Trophoblast cell (in vitro differentiated cells and primary cell): ENCODE measurements around the gene GALNT14.

Experiments used
- DNase-seq, 2 donors: peaks; one replicate each; pipeline ENCODE4 v3.0.0-alpha.2; 2016
- H2AFZ ChIP-seq: 2 replicates; pipeline ENCODE4 v1.6.1; 2013; ENCODE audit warnings: low read length, moderate library complexity, mild to moderate bottlenecking; ENCODE audit not compliant: insufficient read depth, poor library complexity
- H2AK5ac ChIP-seq: 2 replicates; pipeline ENCODE4 v1.6.1; 2013; ENCODE audit warnings: mild to moderate bottlenecking, low read length
- H2BK120ac ChIP-seq: 2 replicates; pipeline ENCODE4 v1.6.1; 2013; ENCODE audit warnings: low read length, mild to moderate bottlenecking, moderate library complexity; ENCODE audit not compliant: insufficient read depth, poor library complexity
- H2BK12ac ChIP-seq: 2 replicates; pipeline ENCODE4 v1.6.1; 2013; ENCODE audit warnings: mild to moderate bottlenecking, low read length, moderate library complexity
- H2BK5ac ChIP-seq: 2 replicates; pipeline ENCODE4 v1.6.1; 2013; ENCODE audit warnings: low read length, low read depth, moderate library complexity, mild to moderate bottlenecking; ENCODE audit not compliant: poor library complexity
- H3K14ac ChIP-seq: 2 replicates; pipeline ENCODE4 v1.6.1; 2013; ENCODE audit warnings: mild to moderate bottlenecking, low read length
- H3K18ac ChIP-seq: 2 replicates; pipeline ENCODE4 v1.6.1; 2013; ENCODE audit warnings: mild to moderate bottlenecking, low read length
- H3K23ac ChIP-seq: 2 replicates; pipeline ENCODE4 v1.6.1; 2013; ENCODE audit warnings: low read length
- H3K27ac ChIP-seq: 2 replicates; pipeline ENCODE4 v1.5.1; 2013; ENCODE audit warnings: low read depth, mild to moderate bottlenecking, inconsistent platforms, low read length, moderate library complexity
- H3K27me3 ChIP-seq: 2 replicates; pipeline ENCODE4 v1.6.1; 2013; ENCODE audit warnings: inconsistent platforms, mild to moderate bottlenecking, low read length, moderate library complexity; ENCODE audit not compliant: insufficient read depth
- H3K36me3 ChIP-seq, 2 experiments: 1 replicate in 1 of 2; 2 replicates in 1 of 2; pipeline ENCODE4 v1.6.1; 2013; ENCODE audit warnings: low read length in 2 of 2, mild to moderate bottlenecking in 2 of 2, moderate library complexity in 1 of 2; ENCODE audit not compliant: insufficient read depth in 2 of 2, control insufficient read depth in 1 of 2
- H3K4ac ChIP-seq: 2 replicates; pipeline ENCODE4 v1.6.1; 2013; ENCODE audit warnings: low read depth, mild to moderate bottlenecking, low read length, moderate library complexity
- H3K4me1 ChIP-seq, 2 experiments: 1 replicate in 1 of 2; 2 replicates in 1 of 2; pipeline ENCODE4 v1.6.1; 2013; ENCODE audit warnings: low read length in 2 of 2, mild to moderate bottlenecking in 2 of 2, moderate library complexity in 1 of 2; ENCODE audit not compliant: insufficient read depth in 2 of 2, control insufficient read depth in 1 of 2
- H3K4me2 ChIP-seq: 2 replicates; pipeline ENCODE4 v1.6.1; 2013; ENCODE audit warnings: inconsistent platforms, mild to moderate bottlenecking, low read length, moderate library complexity
- H3K4me3 ChIP-seq: 2 replicates; pipeline ENCODE4 v1.5.1; 2013; ENCODE audit warnings: mild to moderate bottlenecking, low read depth, low read length, inconsistent platforms
- H3K79me1 ChIP-seq: one replicate; pipeline ENCODE4 v1.6.1; 2013; ENCODE audit warnings: low read length
- H3K79me2 ChIP-seq: 2 replicates; pipeline ENCODE4 v1.6.1; 2013; ENCODE audit warnings: low read length, mild to moderate bottlenecking; ENCODE audit not compliant: control insufficient read depth, insufficient read depth, poor library complexity
- H3K9ac ChIP-seq: 2 replicates; pipeline ENCODE4 v1.6.1; 2013; ENCODE audit warnings: mild to moderate bottlenecking, low read length
- H3K9me3 ChIP-seq: 2 replicates; pipeline ENCODE4 v1.6.1; 2013; ENCODE audit warnings: low read depth, mild to moderate bottlenecking, control low read depth, inconsistent platforms, low read length; ENCODE audit not compliant: insufficient read depth
- H4K12ac ChIP-seq: 2 replicates; pipeline ENCODE4 v1.6.1; 2013; ENCODE audit warnings: low read depth, mild to moderate bottlenecking, low read length, moderate library complexity
- H4K8ac ChIP-seq: 2 replicates; pipeline ENCODE4 v1.6.1; 2013; ENCODE audit warnings: low read depth, mild to moderate bottlenecking, low read length, moderate library complexity
- H4K91ac ChIP-seq: one replicate; pipeline ENCODE4 v1.6.1; 2013; ENCODE audit warnings: low read depth, mild to moderate bottlenecking, low read length, moderate library complexity
- WGBS: extraction: QIAGEN DNeasy Blood & Tissue Kit; methylation state at CpG from one replicate; pipeline ENCODE4 v1.1.7; 2013; ENCODE audit warnings: missing lambda C conversion rate; ENCODE audit not compliant: insufficient read length, insufficient coverage; ENCODE audit errors: extremely low coverage; 5-methylcytosine and 5-hydroxymethylcytosine counted together

Gene GALNT14

GRCh38 chr2:31081492-31081891 lies 56.7 kb downstream of the GALNT14 start:
- Histone ChIP-seq H3K9me3 (no peaks in the 10 kb centered on the region), H3K18ac (no peak overlapping the region), H2AK5ac (no peak overlapping the region), H2BK5ac (no peak overlapping the region), H3K4me3 (no peak overlapping the region), H3K36me3 (no peaks in the 10 kb centered on the region), H3K27me3 (no peaks in the 10 kb centered on the region), H2BK120ac (no peak overlapping the region), H4K12ac (no peak overlapping the region), H3K4ac (no peak overlapping the region), H3K9ac (no peak overlapping the region), H4K91ac (no peak overlapping the region), H3K23ac (no peak overlapping the region), H2AFZ (no peak overlapping the region), H4K8ac (no peak overlapping the region), H3K4me2 (no peak overlapping the region), H2BK12ac (no peak overlapping the region), H3K79me2 (no peaks in the 10 kb centered on the region), H3K27ac (no peak overlapping the region), H3K14ac (no peak overlapping the region), H3K4me1 (no peaks in the 10 kb centered on the region), H3K79me1 (no peaks in the 10 kb centered on the region)
- DNase-seq = no peak
- no CpG with 5 or more reads among the region's 2 CpGs for WGBS

DNA sequence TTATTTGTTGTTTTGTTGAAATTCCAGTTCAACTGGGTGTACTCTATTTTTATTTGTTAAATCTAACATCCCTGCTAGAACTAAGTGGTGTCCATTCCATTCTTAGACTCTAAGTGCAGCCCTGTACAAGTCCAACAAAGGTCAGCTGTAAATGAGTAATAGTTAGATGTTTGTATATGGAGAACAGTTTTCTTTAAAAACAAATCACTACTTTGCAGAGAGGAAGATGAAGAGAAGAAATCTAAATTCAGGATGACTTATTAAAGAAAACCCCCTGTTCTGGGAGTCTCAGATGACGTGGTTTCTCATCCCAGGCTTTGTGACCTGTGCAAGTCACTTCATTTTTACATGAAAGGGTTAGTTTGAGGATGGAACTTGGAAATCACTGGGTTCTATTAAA lies 57.9 kb downstream of the GALNT14 start:
- Histone ChIP-seq H3K23ac (no peak overlapping the region), H3K18ac (no peak overlapping the region), H3K4me3 (no peak overlapping the region), H3K4me1 (no peaks in the 10 kb centered on the region), H2AFZ (no peak overlapping the region), H3K4me2 (no peak overlapping the region), H3K79me2 (no peaks in the 10 kb centered on the region), H3K4ac (no peak overlapping the region), H4K12ac (no peak overlapping the region), H3K79me1 (no peaks in the 10 kb centered on the region), H3K27ac (no peak overlapping the region), H2AK5ac (no peak overlapping the region), H2BK120ac (no peak overlapping the region), H4K91ac (no peak overlapping the region), H3K9me3 (no peaks in the 10 kb centered on the region), H2BK12ac (no peak overlapping the region), H3K14ac (no peak overlapping the region), H3K9ac (no peak overlapping the region), H3K27me3 (no peaks in the 10 kb centered on the region), H3K36me3 (no peaks in the 10 kb centered on the region), H2BK5ac (no peak overlapping the region), H4K8ac (no peak overlapping the region)
- no CpG with 5 or more reads among the region's 1 CpG for WGBS
- DNase-seq = no peak

DNA sequence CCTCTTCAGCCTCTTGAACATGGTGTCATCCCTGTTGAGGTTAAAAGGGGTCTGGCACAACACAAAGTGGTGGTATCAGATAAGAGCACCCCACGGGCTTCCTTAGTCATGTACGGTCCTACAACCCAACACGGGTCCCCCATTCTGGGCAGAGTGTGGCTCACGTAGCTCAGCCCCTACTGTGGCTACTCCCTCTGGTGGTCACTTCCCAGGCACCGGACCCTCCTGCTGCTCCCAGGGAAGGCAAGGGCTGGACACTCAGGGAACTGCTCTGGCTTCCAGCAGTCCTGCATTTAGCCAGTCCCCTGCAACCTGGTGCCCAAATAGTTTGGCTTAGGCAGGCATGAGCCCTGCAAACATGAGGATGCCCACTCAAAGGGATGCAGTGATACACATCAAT lies 58.6 kb downstream of the GALNT14 start:
- no CpG with 5 or more reads among the region's 5 CpGs for whole genome bisulfite sequencing
- H2AFZ ChIP-seq = no peak overlapping the region
- H2BK12ac ChIP-seq = no peak overlapping the region
- no peak overlapping the region for H3K14ac ChIP-seq
- no peaks in the 10 kb centered on the region for H3K4me1 ChIP-seq
- H2AK5ac ChIP-seq = no peak overlapping the region
- H3K9me3 ChIP-seq = no peaks in the 10 kb centered on the region
- no peak overlapping the region for H4K91ac ChIP-seq
- no peak overlapping the region for H3K18ac ChIP-seq
- H4K8ac ChIP-seq = no peak overlapping the region
- no peak overlapping the region for H3K27ac ChIP-seq
- H3K36me3 ChIP-seq = no peaks in the 10 kb centered on the region
- H3K4ac ChIP-seq = no peak overlapping the region
- no peaks in the 10 kb centered on the region for H3K27me3 ChIP-seq
- no peaks in the 10 kb centered on the region for H3K79me2 ChIP-seq
- H3K79me1 ChIP-seq = no peaks in the 10 kb centered on the region
- no peak overlapping the region for H3K4me2 ChIP-seq
- H3K9ac ChIP-seq = no peak overlapping the region
- H4K12ac ChIP-seq = no peak overlapping the region
- H2BK120ac ChIP-seq = no peak overlapping the region
- H2BK5ac ChIP-seq = no peak overlapping the region
- no peak overlapping the region for H3K4me3 ChIP-seq
- H3K23ac ChIP-seq = no peak overlapping the region
- DNase-seq = no peak

DNA sequence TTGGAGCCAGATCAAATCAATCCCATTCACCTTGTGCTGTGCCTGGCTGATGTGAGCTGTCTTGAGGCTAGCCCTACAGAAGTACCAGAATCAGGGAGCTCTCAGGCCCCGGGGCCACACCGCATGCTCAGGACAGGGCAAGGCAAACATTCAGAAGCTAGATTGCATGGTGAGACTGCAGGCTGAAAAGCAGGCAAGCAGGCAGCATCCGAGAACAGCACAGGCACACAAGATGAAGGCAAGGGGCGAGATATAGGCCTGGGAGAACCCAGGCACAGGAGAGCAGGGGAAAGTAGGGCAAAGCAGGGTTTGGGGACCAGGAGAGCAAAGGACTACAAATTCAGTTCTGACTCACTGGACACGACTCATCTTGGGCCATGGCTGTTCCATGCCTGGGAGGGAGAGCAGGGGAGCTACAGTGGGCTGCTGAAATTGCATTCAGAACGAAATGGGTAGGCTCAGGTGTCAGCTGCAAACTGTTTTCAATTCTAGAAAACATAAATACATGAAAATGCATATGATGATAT lies 59.6 kb downstream of the GALNT14 start:
- H3K4me2 ChIP-seq = no peak overlapping the region
- no peak overlapping the region for H2BK5ac ChIP-seq
- WGBS = no CpG with 5 or more reads among the region's 6 CpGs

More for the DNA sequence above, 59.6 kb downstream of the GALNT14 start:
- H2AK5ac ChIP-seq = no peak overlapping the region
- H2BK12ac ChIP-seq = no peak overlapping the region
- H2AFZ ChIP-seq = no peak overlapping the region
- no peaks in the 10 kb centered on the region for H3K79me1 ChIP-seq
- H3K9me3 ChIP-seq = no peaks in the 10 kb centered on the region
- no peak overlapping the region for H3K4me3 ChIP-seq
- H3K14ac ChIP-seq = no peak overlapping the region
- no peak overlapping the region for H3K4ac ChIP-seq
- H4K91ac ChIP-seq = no peak overlapping the region
- H3K18ac ChIP-seq = no peak overlapping the region
- H3K27me3 ChIP-seq = no peaks in the 10 kb centered on the region
- no peaks in the 10 kb centered on the region for H3K79me2 ChIP-seq
- H3K4me1 ChIP-seq = no peaks in the 10 kb centered on the region
- DNase-seq = no peak
- no peaks in the 10 kb centered on the region for H3K36me3 ChIP-seq
- H3K27ac ChIP-seq = no peak overlapping the region
- H4K8ac ChIP-seq = no peak overlapping the region
- H3K9ac ChIP-seq = peak overlapping the region; percentile 11
- no peak overlapping the region for H3K23ac ChIP-seq
- H4K12ac ChIP-seq = no peak overlapping the region
- no peak overlapping the region for H2BK120ac ChIP-seq
